Measurements from ENCODE around the gene IER5.
"Not testable (repeated sequence)": the region's sequence is repeated elsewhere in the genome, so short reads cannot be mapped to it uniquely, and the experiment has no call there.

IER5 gene

DNA sequence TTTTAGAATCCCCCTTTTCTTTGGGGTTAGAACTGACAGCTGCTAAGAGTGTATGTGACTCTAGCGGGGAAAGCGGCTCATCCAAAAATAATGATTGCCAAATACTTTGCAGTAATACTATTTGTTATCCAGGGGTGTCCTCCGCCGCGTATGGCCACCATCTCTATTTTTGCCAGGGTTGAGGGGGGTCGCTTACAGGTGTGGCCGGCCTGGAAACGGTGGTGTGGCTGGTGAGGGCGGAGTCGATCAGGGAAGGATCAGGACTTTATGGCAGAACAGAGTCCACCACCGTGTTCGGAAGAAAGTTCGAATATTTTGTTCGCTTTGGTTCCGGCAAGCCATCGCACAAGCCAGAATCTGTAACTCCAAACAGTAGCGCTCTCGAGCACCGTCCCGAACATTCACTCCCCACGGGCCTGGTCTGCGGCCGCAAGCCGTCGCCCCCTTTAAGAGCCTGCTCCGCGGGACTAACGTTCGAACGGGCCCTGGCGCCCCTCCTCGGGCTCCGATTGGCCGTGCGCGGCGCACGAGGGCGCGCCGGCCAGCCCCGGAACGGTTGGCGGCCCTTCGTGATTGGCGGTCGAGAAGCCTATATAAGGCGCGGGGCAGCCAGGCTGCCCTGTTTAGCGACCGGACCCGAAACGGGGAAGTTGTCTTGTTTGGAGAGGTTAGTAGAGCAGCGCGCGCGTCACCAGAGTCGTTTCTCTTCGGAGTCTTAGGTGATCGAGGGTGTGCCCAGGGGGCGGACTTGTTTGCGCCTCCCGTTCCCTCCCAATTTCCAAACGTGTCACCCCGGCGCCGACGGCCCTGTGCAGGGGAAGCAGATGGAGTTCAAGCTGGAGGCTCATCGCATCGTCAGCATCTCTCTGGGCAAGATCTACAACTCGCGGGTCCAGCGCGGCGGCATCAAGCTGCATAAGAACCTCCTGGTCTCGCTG, at the start of gene IER5:
Gene IER5, plus strand, starts transcription at position 622 of the 938 bp plus-strand sequence. Its CDS starts 203 bp downstream, at position 825.
- DNase-seq: peak; percentile 89

DNA sequence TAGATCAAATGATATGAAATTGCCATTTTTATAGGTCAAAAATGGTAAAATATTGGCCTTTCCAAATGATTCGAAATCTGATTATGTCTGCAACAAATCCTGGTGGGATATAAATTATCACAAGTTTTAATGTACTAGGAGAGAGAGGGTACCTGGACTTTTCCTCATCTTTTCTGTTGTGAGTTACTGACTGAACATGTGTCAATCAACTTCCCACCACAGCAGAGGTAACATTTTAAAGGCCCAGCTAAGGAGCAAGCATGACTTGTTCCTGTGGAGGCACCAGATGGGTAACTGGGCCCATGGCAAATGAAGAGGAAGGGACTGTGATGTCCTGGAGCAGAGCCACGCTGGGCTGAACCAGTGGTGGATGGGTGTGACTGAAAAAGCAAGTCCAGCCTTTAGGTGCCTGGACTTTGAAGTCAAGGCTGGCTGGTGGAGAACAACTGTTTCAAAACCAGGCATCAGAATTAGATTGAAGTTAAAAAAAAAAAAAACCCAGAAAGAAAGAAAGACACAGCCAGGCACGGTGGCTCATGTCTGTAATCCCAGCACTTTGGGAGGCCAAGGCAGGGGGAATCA, 48.1 kb upstream of the IER5 start:
- DNase-seq: no peak

DNA sequence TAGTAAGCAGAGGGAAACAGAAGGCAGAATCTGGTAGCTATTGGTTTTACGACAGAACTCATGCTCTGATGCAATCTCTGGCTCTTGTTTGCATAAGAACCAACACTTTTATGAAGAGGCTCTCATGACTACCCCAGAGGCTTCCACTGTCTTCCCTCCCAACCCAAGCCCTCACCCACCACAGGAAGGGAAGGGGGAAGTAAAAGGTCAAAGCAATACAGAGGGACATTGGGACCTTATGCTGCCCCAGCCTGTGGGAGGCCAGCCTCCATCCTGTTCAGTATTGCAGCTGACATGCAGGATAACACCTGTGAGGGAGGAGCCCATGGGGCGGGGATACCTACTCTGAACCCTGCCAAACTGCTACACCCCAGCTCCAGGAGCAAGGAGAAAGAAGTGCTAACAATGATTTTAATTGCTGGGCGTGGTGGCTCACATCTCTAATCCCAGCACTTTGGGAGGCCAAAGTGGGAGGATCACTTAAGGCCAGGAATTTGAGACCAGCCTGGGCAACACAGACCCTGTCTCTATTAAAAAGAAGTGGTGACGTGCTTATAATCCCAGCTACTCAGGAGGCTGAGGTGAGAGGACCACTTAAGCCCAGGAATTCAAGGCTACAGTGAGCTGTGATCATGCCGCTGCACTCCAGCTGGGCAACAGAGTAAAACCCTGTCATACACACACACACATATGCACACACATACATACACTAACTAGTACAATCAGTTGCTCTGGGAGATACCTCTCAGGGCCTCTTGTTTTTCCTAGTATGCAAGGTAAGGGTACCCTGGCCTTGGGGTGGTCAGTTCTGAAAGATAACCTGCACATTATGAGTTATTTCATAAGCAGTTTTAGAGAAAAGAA, 45.2 kb upstream of the IER5 start:
- DNase-seq: peak; percentile 3

DNA sequence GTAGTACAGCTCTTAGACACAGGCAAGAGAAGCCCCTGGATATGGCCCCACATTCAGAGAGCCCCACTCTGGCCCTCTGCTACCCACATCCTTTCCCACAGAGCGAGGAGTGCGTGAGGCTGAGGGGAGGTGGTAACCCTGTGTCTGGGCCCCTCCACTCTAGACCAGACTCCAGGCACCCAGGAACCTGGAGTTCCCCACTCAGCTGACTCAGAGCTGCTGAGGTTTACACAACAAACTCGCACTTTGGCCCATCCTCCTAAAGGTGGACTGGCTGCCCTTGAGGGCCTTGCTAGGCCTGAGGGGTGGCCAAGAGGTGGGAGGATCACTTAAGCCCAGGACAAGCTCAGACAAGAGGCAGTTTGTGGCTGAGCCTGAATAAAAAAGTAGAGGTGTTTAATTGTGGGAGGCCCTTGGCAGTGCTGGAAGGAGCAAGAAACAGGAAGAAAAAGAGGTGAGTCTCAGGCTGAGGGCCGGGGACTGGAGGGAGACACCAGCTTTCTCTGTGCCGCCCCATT, 44.0 kb upstream of the IER5 start:
- no peak for DNase-seq

DNA sequence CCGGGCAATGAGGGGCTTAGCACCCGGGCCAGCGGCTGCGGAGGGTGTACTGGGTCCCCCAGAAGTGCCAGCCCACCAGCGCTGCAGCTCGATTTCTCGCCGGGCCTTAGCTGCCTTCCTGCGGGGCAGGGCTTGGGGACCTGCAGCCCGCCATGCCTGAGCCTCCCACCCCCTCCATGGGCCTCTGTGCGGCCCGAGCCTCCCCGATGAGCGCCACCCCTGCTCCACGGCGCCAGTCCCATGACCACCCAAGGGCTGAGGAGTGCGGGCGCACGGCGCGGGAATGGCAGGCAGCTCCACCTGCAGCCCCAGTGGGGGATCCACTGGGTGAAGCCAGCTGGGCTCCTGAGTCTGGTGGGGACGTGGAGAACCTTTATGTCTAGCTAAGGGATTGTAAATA, 42.6 kb upstream of the IER5 start:
- DNase-seq: not testable (repeated sequence)

DNA sequence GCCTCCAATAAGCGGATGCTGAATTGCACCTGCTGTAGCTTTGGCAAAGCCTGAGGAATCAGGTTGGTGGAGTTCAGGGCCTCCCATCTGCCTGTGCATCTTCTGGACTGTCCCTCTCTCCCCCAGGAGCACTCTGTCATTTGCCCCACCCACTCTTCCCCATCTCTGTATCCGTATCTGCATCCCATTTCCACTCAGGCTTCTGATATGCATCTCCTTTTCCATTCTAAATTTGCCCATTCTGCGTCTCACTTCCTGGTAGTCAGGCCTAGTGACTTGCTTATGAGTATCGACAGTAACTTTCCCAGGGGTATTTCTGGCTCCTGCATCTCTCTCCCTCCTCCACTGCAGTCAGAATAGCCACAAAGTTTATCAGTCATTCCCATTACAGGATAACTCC, 39.1 kb upstream of the IER5 start:
- no peak for DNase-seq

DNA sequence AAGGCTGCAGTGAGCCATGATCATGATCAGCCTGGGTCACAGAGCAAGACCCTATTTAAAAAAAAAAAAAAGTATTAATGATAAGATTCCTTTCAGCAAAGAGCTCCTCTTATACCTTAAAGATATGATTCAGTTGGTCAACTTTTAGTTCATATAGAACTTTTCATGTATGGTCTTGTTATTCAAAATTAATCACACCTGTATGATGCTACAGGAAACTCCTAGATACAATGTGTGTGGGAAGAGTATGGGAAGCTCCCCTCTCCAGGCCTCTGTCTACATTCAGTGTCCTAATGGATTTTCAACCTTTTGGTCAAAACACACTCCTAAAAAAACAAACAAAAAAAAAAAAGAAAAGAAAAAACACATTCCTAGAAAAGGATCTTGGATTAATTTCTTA, 37.6 kb upstream of the IER5 start:
- DNase-seq: no peak

DNA sequence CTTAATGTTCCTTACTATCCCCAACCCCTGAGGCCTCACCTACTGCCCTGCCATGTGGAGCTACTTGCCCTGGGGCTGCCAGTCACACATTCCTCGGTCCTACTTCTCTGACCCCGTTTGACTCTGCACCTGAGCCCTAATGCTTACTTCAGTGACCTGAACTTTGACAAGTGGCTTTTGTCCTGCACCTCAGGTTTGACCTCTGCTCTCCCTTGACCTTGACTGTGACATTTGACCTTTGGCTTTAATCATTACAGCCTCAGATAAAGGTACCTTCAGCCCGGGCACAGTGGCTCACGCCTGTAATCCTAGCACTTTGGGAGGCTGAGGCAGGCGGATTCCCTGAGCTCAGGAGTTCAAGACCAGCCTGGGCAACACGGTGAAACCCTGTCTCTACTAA, 31.9 kb upstream of the IER5 start:
- DNase-seq: no peak

DNA sequence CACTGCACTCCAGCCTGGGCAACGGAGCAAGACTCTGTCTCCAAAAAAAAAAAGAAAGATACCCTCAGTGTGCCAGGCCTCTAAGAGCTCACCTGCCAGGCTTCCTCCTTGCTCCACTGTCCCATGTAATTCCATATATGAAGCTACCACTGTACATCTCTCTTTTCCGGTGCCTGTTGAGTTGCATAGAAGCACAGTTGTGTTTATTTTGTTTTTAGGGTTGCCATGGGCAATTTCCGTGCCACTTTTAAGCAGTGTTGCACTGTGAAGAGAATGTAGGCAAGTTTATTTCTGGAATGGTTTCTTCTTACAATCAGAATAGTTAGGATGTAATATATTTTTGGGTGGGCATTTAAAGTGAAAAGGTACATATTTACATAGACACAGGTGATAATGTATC, 31.4 kb upstream of the IER5 start:
- no peak for DNase-seq

DNA sequence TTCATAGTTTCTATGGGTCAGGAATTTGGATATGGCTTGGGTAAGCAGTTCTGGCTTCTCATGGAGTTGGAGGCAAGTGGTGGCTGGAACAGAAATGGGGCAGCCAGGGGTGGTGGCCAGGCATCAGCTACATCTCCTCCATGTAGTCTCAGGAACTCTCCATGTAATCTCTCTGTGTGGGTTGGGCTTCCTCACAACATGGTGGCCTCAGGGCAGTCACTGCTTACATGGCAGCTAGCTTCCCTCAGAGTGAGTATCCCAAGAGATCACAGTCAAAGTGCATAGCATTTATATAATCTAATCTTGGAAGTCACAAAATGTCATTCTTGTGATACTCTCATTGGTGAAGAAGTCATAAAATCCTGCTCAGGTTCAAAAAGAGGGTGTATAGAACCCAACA, 29.1 kb upstream of the IER5 start:
- no peak for DNase-seq

DNA sequence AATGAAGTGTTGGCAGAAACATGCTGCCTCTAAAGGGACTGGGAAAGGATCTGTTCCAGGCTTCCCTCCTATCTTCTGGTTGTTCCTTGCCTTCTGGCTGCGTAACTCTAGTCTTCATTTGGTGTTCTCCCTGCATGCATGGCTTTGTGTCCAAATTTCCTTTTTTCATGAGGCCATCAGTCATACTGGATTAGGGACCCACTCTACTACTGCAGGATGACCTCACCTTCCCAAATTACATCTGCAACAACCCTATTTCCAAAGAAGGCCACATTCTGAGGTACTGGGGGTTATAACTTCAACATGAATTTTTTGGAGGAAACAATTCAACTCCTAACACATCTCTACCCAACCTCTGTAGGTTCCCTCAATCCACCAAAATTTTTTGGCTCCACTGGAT, 28.4 kb upstream of the IER5 start:
- no peak for DNase-seq

DNA sequence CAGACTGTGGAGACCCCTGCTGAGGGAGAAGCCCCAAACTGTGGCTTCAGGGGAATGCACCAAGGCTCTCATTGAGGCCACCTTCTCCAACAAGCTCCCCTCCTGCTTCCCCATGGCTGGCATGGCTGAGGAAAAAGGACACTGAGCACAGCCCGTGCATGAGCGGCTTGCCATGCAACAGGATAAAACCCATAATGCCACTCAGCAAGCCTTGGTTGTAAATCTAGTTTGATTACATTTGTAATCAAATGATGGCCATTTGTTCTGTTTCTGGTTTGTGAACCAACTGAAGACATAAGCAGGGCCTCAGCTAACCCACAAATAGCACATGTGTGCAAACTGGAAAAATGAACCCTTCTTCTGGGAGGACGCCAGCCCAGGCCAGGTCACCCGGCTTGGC, 27.6 kb upstream of the IER5 start:
- not testable (repeated sequence) for DNase-seq

DNA sequence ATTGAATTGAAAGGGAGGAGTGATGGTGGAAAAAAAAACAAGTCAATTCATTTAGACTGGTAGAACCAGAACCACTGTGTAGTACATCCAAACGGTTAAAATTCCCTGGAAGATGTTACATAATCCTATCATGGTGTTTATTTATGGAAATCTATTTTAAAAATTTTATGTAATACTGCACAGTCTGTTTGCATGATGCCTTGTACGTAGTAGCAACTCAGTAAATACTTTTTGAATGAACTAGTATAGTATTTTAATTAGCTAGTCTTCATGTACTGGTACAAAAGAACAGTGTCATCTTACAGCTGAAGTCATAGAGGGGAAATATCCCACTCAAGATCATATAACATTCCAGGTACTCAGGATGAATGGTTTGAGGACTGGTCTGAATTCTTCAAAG, 27.0 kb upstream of the IER5 start:
- no peak for DNase-seq

DNA sequence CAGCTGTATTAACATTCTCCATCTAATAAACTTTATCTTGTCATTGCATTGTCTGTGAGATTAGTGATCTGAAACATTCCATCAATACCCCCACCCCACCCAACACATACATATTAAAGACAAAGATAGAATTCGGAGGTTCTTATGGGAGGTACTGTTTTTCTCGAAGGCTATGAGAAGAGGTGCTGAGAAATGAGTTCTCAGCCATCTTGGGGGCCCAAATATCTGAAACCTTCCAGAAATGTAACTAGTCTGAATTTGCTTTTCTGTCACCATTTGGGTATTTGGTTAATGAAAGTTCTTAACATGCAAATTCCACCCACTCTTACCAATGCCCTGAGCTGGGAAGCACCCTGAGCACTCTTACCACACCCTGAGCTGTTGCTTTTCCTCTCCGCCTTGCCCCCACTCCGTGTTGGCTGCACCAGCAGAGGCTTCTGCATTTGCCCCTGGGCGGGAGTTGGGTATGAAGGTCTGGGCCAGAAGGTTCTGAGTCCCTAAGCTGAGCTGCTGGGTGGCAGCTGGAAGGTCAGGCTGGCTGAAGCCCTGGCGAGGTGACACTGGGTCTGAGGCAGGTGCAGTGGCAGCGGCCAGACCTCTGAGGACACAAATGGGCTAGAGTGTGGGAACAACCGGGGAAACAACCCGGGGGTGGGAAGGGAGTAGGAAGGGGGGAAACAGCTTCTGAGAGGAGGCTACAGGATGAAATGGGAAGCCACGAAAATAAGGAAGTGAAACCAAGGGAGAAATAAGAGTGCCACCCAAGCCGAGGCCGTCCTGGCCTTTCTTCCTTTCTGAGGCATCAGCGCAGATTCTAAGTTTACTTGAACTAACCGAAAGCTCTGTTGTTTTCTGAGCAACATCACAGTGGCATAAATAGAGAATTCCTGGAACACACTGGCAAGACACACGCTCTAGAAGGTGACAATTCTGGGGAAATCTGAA, 26.3 kb upstream of the IER5 start:
- DNase-seq: no peak

DNA sequence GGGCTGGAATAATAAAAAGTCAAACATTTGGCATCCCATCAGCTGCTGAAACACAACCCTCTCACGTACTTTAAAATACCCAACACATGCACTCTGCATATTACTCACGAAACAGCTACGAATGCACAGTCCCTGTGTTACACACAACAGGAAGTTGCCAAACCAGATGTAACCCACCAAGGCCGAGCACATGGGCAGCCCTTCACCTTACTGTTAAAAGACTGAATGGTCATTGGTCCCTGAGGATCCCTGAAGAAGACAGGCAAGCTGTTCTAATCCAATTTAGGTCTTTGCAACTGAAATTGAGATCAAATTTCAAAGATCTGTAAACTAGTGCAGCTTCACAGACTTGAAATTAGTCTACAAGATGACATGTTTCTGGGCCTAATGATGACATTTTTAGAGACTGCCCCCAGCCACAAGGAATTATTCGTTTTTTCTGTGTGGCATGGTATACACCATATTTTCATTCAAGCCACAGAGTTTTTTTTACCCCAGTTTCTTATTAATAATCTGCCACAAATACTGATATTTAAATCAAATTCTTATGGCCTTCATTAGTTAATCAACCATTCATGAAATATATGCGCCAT, 25.6 kb upstream of the IER5 start:
- DNase-seq: no peak

DNA sequence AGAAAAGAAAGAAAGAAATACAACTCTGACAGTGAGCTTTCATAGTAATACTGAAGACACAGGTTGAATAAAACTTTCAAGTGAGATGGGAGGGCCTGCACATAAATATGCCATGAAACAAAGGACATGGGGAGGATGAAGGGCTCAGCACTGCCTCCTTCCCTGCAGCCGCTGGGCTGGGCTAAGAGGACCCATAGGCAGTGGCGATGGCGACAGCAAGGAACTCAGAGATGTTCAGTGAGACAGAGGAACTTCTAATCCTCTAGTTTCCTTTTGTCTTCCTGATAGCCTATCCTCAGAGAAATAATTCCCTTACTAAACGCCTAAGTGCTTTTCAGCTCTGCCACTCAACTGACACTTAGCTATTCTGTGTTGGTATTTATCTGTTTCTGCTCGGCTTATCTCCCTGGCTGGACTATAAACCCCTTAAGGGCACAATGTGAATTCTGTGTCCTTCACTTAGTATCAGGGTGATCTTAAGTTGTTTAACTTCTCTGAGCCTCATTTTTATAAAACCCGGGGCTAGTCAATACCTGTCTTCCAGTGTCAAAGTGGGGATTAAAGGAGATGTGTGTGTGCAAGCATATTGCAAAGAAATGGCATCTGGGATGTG, 24.4 kb upstream of the IER5 start:
- no peak for DNase-seq

DNA sequence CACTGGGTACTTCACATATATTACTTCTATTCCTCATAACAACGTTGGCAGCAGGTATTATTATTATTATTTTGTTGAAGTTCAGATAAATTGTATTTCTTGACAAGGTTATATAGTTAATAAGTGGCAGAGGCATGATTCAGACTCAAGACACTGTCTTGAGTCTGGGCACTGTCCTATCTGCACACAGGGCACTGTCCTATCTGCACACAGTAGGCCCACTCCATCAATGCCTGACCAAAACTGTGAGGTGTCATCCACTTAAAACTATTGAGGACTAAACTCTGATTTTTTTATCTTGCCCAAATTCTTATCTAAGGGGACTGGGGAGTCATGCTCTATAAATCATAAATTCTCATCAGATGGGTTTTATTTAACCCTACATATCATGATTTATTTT, 23.8 kb upstream of the IER5 start:
- no peak for DNase-seq

DNA sequence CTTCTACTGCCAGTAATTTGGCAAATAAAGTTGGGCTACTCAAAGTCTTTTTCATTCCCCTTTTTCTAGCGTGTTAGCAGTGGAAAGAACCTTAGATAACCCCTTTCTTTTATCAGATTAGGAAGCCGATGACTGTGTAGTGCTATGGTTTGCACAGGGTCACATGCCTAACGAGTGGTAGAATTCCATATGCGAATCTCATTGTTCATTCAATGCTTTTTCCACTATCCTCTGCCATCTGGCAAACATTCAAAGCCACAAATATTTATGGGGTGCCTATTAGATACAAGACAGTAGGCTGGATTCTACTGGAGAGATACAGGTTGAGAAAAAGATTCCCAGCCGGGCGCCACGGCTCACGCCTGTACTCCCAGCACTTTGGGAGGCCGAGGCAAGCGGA, 14.9 kb upstream of the IER5 start:
- no peak for DNase-seq

DNA sequence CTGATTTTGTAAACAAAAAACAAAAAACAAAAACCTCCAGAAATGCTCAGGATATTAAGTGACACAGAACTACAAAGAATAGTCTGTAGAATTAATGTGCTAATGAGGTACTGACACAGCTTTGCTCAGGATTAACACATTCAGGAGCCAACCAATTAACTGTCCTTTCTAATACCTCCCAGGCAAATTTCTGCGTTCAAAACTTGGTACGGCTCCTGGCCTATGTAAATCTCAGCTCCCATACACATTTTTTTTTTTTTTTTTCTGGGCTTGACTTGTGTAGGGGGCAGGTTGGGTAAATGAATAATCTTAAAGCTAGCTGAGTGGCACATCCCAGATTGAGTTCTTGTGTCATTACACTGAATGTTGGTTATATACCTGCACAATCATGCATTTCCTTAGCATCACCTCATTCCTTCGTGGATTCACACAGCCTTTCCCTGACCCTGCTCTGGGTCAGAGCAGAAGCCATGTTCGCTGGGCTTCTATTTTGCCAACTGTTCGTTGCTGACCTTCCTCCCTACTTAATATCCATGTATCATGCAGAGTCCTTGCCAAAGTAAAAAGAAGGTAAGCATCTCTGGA, 12.6 kb upstream of the IER5 start:
- no peak for DNase-seq

DNA sequence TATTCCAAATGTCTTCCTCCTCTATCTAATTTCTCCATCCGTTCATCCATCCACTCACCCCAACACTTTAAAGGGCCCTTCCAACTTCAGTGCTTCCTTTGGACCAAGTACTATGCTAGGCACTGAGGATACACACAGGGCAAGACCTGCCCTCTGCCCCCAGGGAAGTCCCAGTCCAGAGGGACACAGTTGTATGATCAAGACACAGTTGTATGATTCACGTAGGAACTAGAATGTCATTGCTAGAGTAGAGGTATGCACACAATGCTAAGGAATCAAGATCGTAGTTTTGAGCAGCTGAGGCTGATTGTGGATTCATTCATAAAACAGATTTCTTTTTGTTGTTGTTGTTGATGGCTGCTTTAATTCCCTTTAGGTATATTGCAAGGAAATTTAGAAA, 11.6 kb upstream of the IER5 start:
- DNase-seq: no peak

Measured in NCI-H2171 (cell line).